ENCODE measurements around the gene MEN1. TPM values are rescaled to one million over a fixed set of nuclear protein-coding genes. Genes with fewer than 3 reads are reported as not detected.

MEN1 gene
- total and polyA plus RNA-seq, 7 donors, result 7.2 to 21.2 (median 10.8) TPM

DNA sequence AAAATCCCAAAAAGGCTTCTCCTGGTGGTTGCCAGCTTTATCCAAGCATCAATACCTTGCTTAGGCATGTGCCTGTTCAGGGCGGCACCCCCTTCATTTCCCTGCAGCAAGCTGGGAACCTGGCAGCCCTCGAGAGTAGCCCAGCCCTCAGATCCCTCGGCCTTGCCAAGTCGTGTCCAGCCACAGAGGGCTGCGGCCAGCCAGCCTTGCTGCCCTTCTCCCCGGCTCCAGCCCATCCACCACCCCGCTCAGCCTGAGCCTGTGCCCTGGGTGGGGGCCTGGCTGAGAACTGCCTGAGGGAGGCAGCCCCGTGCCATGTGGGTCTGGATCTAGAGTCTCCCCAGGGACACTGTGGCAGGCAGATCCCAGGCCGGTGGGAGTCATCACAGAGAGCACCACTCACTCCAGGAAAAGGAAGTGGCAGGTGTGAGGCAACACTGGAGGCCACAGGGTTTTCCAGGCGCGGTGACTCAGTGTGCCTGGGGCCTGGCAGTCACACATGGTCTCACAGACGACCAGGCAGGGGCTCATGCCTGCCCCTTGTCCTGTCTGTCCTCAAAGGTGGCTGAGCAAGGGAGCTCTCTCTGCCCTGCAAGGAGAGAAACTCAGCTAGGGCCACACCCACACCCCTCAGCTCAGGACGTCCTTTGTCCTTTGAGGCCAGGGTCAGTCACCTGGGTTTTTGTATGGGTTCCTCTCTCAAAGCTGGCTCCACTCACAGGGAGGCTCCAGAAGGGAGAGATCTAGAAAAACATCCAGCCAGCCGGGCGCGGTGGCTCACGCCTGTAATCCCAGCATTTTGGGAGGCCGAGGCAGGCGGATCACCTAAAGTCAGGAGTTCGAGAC lies 46.3 kb upstream of the MEN1 start:
- intact Hi-C loops (cut with DNase I), result no loop called here
- 38 to 53% (median 38%) methylated on average over 20 of the region's 20 CpGs for WGBS, 3 donors
- DNase-seq (peak; percentile 92 to 94), ATAC-seq (peak; percentile 72 to 78 (median 74))
- Histone ChIP-seq H3K36me3 (ENCODE audit: insufficient read depth in 1 of 2, low read depth in 1 of 2) (peaks cover 5 to 35% of the 10 kb centered on the region in 2 donors), H3K27me3 (ENCODE audit: insufficient read depth in 3 of 3, low read length in 2 of 3) (no peaks in the 10 kb centered on the region), H3K27ac (peak overlapping the region; percentile 98), H3K4me3 (peak overlapping the region; percentile 21), H3K4me1 (peaks cover 92% of the 10 kb centered on the region), H3K9me3 (no peaks in the 10 kb centered on the region)
- TF ChIP-seq, protein P1, sequence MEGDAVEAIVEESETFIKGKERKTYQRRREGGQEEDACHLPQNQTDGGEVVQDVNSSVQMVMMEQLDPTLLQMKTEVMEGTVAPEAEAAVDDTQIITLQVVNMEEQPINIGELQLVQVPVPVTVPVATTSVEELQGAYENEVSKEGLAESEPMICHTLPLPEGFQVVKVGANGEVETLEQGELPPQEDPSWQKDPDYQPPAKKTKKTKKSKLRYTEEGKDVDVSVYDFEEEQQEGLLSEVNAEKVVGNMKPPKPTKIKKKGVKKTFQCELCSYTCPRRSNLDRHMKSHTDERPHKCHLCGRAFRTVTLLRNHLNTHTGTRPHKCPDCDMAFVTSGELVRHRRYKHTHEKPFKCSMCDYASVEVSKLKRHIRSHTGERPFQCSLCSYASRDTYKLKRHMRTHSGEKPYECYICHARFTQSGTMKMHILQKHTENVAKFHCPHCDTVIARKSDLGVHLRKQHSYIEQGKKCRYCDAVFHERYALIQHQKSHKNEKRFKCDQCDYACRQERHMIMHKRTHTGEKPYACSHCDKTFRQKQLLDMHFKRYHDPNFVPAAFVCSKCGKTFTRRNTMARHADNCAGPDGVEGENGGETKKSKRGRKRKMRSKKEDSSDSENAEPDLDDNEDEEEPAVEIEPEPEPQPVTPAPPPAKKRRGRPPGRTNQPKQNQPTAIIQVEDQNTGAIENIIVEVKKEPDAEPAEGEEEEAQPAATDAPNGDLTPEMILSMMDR (IDR thresholded peaks at IDR 0.05), result no peak

DNA sequence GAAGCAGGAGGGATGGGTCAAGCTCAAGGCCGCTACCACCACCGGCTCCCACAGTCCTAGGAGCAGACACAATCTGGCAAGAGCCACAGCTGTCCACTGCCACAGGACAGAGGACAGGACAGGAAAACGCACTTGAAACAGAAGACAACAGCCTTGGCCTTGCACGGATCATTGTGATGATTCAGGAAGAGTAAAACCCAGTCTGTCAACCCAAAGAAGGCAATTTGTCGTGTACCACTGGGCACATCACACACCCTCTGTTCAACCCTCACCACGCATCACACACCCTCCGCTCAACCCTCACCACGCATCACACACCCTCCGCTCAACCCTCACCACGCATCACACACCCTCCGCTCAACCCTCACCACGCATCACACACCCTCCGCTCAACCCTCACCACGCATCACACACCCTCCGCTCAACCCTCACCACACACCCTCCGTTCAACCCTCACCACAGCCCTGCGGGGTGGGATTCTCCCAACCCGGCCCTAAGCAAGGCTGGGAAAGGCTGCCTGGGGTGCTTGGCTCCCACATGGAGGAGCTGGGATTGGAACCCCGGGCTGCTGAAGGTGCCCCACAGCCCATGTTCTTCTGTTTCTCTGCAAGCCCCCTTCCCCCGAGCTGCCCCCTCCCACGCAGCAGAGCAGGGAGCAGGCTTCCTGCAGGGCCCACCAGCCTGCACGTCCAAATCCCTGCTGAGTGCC lies 45.4 kb upstream of the MEN1 start:
- TF ChIP-seq, protein P1 (IDR thresholded peaks at IDR 0.05), result no peak
- H3K9me3 ChIP-seq, result no peaks in the 10 kb centered on the region
- intact Hi-C loops (cut with DNase I), result no loop called here
- H3K4me1 ChIP-seq, result peaks cover 96% of the 10 kb centered on the region
- 66 to 77% (median 71%) methylated on average over 17 to 20 of the region's 22 CpGs for WGBS, 3 donors
- DNase-seq (no peak), ATAC-seq (no peak)
- peaks cover 5 to 35% of the 10 kb centered on the region in 2 donors for H3K36me3 ChIP-seq (ENCODE audit: insufficient read depth in 1 of 2, low read depth in 1 of 2)
- peak overlapping the region; percentile 98 for H3K27ac ChIP-seq
- H3K4me3 ChIP-seq, result peak overlapping the region; percentile 21
- no peaks in the 10 kb centered on the region for H3K27me3 ChIP-seq (ENCODE audit: insufficient read depth in 3 of 3, low read length in 2 of 3)

DNA sequence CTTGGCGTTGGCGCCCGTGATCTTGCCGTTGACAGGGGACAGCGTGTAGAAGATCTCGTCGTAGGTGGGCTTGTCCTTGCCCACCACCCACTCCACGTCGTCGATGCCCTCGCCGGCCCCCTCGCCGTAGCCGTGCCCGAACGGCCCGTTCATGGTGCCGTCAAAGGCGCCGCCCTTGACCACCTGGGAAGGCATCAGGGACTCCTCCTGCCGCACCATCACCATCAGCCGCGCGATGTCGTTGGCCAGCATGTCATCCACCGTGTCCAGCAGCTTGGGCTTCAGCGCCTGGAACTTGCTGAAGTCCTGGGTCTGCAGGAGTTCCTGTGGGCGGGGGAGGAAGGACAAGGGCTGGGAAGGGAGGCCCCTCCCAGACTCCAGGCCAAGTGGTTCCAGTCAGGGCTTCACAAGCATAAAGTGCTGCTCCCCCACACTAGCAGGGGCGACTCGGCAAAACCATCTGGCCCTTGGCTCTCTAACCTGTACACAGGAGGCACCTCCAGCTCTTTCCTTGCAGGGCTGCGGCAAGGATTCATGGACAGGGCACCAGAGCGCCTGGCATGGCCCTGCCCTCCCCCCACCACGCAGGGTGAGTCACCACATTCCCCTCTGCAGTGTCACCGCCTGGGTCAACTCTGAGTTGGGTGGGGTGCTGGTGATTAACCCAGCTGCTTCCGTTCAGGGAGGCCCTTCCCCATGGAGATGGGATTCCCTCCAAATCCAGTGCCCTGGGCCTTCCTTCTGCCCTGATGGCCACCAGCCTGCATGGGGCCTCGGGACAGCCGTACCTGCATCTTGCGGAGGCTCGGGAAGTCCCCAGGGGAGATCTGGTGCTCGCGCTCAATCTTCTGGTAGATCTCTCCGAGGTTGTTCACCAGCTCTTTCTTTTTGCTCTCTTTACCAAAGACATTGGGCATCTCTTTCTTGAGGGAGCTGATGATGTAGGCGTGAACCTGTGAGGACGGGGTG lies 44.5 kb upstream of the MEN1 start:
- ATAC-seq (peak; percentile 70 to 75 (median 72)), DNase-seq (peak; percentile 93 to 95)
- WGBS, 3 donors, result 49 to 52% (median 51%) methylated on average over 43 to 45 of the region's 45 CpGs
- intact Hi-C loops (cut with DNase I), result no loop called here
- Histone ChIP-seq H3K4me3 (peak overlapping the region; percentile 35), H3K27ac (peak overlapping the region; percentile 98), H3K4me1 (peaks cover 94% of the 10 kb centered on the region), H3K9me3 (no peaks in the 10 kb centered on the region), H3K36me3 (ENCODE audit: insufficient read depth in 1 of 2, low read depth in 1 of 2) (peaks cover 5 to 32% of the 10 kb centered on the region in 2 donors), H3K27me3 (ENCODE audit: insufficient read depth in 3 of 3, low read length in 2 of 3) (no peaks in the 10 kb centered on the region)
- TF ChIP-seq, protein P1 (IDR thresholded peaks at IDR 0.05), result no peak

DNA sequence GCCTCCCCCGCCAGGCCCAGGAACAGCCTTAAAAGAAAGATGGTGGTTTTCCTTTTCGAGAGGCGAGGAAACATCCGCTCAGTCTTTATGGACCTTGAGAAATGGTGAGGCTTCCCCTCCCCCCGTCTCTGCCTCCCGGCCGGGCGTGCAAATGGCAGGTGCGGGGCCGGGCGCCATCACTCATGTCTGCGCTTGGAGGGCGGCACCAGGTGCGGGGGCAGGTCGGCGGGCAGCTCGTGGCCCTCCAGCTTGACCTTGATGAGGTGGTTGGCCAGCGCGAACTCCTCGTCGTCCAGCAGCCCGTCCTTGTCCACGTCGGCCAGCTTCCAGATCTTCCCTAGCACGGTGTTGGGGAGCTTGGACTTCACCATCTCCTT lies 43.8 kb upstream of the MEN1 start:
- no peak for ATAC-seq
- H3K4me3 ChIP-seq, result peak overlapping the region; percentile 35
- H3K27me3 ChIP-seq (ENCODE audit: insufficient read depth in 3 of 3, low read length in 2 of 3), result no peaks in the 10 kb centered on the region
- H3K27ac ChIP-seq, result peak overlapping the region; percentile 98
- TF ChIP-seq, protein P1 (IDR thresholded peaks at IDR 0.05), result no peak
- DNase-seq, result no peak
- intact Hi-C loops (cut with DNase I), result no loop called here
- 65 to 81% (median 71%) methylated on average over 24 to 25 of the region's 25 CpGs for WGBS, 3 donors
- peaks cover 5 to 25% of the 10 kb centered on the region in 2 donors for H3K36me3 ChIP-seq (ENCODE audit: insufficient read depth in 1 of 2, low read depth in 1 of 2)
- no peaks in the 10 kb centered on the region for H3K9me3 ChIP-seq
- H3K4me1 ChIP-seq, result peaks cover 93% of the 10 kb centered on the region
